ENCODE data around the gene ZNF280D.

The ZNF280D gene

DNA sequence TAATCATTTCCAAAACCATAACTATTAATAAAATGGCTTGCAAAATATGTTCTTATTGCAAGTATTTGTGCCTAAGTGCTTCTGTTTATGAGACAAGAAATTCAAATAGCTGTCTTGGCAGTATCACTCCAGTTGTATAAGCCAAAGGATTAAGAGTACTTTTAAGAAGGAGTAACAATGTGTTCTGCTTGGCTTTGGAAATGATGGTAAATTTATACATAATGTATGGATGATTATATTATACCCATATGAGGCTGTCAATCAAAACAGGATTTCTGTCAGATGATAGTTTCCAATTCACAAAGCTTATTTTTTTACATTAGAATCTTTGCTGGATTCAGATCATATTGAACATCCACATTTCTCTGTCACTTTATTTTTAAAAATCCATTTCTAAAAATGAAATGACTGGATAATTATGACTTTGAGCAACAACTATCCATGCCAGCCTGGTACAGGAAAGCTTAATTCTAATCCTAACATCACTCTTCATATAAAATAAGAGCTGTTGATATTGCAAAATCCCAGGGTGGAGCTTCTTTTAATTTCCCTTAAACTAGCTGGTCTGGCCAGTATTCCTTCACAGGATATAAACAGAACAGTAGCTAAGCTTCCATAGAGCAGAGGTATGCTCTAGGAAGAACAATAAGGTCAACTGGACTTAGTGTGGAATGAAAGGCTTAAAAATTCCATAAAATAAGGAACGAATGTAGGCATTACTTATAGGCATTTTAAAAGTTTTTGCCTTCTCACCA is 30.0 kb upstream of the ZNF280D start:
- TF ChIP-seq PPARA (CRISPR knock-in tag; IDR thresholded peaks at IDR 0.05; ENCODE audit: borderline replicate concordance) (no peak), TOX (CRISPR knock-in tag; IDR thresholded peaks at IDR 0.05; ENCODE audit: borderline replicate concordance) (no peak), GLIS3 (CRISPR knock-in tag; IDR thresholded peaks at IDR 0.05) (no peak), RARB (CRISPR knock-in tag; IDR thresholded peaks at IDR 0.05) (no peak), ARNTL (CRISPR knock-in tag; IDR thresholded peaks at IDR 0.05; ENCODE audit: borderline replicate concordance, low read depth) (no peak), ZFP3 (CRISPR knock-in tag; IDR thresholded peaks at IDR 0.05) (no peak), TCF4 (CRISPR knock-in tag; IDR thresholded peaks at IDR 0.05; ENCODE audit: borderline replicate concordance) (no peak), SNAI2 (CRISPR knock-in tag; IDR thresholded peaks at IDR 0.05) (no peak), OSR1 (CRISPR knock-in tag; IDR thresholded peaks at IDR 0.05) (no peak)
- TF ChIP-seq, protein P1, sequence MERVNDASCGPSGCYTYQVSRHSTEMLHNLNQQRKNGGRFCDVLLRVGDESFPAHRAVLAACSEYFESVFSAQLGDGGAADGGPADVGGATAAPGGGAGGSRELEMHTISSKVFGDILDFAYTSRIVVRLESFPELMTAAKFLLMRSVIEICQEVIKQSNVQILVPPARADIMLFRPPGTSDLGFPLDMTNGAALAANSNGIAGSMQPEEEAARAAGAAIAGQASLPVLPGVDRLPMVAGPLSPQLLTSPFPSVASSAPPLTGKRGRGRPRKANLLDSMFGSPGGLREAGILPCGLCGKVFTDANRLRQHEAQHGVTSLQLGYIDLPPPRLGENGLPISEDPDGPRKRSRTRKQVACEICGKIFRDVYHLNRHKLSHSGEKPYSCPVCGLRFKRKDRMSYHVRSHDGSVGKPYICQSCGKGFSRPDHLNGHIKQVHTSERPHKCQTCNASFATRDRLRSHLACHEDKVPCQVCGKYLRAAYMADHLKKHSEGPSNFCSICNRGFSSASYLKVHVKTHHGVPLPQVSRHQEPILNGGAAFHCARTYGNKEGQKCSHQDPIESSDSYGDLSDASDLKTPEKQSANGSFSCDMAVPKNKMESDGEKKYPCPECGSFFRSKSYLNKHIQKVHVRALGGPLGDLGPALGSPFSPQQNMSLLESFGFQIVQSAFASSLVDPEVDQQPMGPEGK (CRISPR knock-in tag; IDR thresholded peaks at IDR 0.05; ENCODE audit: borderline replicate concordance): no peak
- TF ChIP-seq, protein P2, sequence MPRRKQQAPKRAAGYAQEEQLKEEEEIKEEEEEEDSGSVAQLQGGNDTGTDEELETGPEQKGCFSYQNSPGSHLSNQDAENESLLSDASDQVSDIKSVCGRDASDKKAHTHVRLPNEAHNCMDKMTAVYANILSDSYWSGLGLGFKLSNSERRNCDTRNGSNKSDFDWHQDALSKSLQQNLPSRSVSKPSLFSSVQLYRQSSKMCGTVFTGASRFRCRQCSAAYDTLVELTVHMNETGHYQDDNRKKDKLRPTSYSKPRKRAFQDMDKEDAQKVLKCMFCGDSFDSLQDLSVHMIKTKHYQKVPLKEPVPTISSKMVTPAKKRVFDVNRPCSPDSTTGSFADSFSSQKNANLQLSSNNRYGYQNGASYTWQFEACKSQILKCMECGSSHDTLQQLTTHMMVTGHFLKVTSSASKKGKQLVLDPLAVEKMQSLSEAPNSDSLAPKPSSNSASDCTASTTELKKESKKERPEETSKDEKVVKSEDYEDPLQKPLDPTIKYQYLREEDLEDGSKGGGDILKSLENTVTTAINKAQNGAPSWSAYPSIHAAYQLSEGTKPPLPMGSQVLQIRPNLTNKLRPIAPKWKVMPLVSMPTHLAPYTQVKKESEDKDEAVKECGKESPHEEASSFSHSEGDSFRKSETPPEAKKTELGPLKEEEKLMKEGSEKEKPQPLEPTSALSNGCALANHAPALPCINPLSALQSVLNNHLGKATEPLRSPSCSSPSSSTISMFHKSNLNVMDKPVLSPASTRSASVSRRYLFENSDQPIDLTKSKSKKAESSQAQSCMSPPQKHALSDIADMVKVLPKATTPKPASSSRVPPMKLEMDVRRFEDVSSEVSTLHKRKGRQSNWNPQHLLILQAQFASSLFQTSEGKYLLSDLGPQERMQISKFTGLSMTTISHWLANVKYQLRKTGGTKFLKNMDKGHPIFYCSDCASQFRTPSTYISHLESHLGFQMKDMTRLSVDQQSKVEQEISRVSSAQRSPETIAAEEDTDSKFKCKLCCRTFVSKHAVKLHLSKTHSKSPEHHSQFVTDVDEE (CRISPR knock-in tag; IDR thresholded peaks at IDR 0.05): no peak
- TF ChIP-seq, protein P3, sequence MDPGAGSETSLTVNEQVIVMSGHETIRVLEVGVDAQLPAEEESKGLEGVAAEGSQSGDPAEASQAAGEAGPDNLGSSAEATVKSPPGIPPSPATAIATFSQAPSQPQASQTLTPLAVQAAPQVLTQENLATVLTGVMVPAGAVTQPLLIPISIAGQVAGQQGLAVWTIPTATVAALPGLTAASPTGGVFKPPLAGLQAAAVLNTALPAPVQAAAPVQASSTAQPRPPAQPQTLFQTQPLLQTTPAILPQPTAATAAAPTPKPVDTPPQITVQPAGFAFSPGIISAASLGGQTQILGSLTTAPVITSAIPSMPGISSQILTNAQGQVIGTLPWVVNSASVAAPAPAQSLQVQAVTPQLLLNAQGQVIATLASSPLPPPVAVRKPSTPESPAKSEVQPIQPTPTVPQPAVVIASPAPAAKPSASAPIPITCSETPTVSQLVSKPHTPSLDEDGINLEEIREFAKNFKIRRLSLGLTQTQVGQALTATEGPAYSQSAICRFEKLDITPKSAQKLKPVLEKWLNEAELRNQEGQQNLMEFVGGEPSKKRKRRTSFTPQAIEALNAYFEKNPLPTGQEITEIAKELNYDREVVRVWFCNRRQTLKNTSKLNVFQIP (CRISPR knock-in tag; IDR thresholded peaks at IDR 0.05; ENCODE audit: borderline replicate concordance, low read depth): no peak
- TF ChIP-seq, protein P4, sequence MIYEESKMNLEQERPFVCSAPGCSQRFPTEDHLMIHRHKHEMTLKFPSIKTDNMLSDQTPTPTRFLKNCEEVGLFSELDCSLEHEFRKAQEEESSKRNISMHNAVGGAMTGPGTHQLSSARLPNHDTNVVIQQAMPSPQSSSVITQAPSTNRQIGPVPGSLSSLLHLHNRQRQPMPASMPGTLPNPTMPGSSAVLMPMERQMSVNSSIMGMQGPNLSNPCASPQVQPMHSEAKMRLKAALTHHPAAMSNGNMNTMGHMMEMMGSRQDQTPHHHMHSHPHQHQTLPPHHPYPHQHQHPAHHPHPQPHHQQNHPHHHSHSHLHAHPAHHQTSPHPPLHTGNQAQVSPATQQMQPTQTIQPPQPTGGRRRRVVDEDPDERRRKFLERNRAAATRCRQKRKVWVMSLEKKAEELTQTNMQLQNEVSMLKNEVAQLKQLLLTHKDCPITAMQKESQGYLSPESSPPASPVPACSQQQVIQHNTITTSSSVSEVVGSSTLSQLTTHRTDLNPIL (CRISPR knock-in tag; IDR thresholded peaks at IDR 0.05; ENCODE audit: low read depth): no peak
- no peak for ATAC-seq

DNA sequence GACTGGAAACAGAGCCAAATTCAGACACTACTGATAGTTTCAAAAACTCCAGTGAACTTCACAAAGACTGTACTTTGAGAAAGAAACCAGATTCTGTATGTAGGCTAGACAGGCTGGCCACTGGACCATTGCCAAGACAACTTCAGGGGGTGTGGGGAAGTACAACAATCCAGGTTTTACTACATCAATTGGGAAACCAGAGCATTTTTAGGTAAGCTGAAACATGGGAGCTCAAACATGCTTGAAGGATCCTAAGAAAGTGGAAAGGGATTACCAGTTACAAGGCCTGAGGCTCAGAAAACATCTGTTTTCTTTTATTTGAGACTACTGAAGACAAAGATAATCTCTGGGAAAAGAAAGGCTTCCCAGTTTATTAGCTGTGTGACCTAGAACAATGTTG is 26.9 kb upstream of the ZNF280D start:
- ATAC-seq: peak; percentile 57
- no peak for TF ChIP-seq ARNTL (CRISPR knock-in tag; IDR thresholded peaks at IDR 0.05; ENCODE audit: borderline replicate concordance, low read depth)
- TF ChIP-seq ZNF8 (CRISPR knock-in tag; IDR thresholded peaks at IDR 0.05): no peak
- TF ChIP-seq, protein P1 (CRISPR knock-in tag; IDR thresholded peaks at IDR 0.05; ENCODE audit: borderline replicate concordance): no peak
- TF ChIP-seq, protein P5, sequence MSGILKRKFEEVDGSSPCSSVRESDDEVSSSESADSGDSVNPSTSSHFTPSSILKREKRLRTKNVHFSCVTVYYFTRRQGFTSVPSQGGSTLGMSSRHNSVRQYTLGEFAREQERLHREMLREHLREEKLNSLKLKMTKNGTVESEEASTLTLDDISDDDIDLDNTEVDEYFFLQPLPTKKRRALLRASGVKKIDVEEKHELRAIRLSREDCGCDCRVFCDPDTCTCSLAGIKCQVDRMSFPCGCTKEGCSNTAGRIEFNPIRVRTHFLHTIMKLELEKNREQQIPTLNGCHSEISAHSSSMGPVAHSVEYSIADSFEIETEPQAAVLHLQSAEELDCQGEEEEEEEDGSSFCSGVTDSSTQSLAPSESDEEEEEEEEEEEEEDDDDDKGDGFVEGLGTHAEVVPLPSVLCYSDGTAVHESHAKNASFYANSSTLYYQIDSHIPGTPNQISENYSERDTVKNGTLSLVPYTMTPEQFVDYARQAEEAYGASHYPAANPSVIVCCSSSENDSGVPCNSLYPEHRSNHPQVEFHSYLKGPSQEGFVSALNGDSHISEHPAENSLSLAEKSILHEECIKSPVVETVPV (CRISPR knock-in tag; IDR thresholded peaks at IDR 0.05): no peak
- TF ChIP-seq ISL1 (CRISPR knock-in tag; IDR thresholded peaks at IDR 0.05): no peak
- TF ChIP-seq, protein P3 (CRISPR knock-in tag; IDR thresholded peaks at IDR 0.05; ENCODE audit: borderline replicate concordance, low read depth): no peak
- TF ChIP-seq CSDC2 (CRISPR knock-in tag; IDR thresholded peaks at IDR 0.05): no peak
